ENCODE results near the gene RNPEPL1.

GRCh38 chr2:240620149-240620731, 52.0 kb downstream of the RNPEPL1 start:
- TF ChIP-seq CTCF (IDR thresholded peaks at IDR 0.05) (no peak), POLR2AphosphoS5 (IDR thresholded peaks at IDR 0.05) (no peak), POLR2A (IDR thresholded peaks at IDR 0.05) (no peak)

Measured in breast epithelium (tissue), 3 donors.